Brain microvascular endothelial cell (primary cell): ENCODE measurements around the gene HLA-DRB1.

ENCODE experiments used
- DNase-seq: peaks from one replicate; pipeline ENCODE4 v3.0.0-alpha.2; 2020
- H3K27ac ChIP-seq: fragments of 250-450 bp; sonication (Bioruptor Pico); 2 replicates; pipeline ENCODE4 v1.5.1; 2020; ENCODE audit warnings: mild to moderate bottlenecking, moderate library complexity
- H3K27me3 ChIP-seq: fragments of 250-450 bp; sonication (Bioruptor Pico); replicated peaks from 2 replicates; pipeline ENCODE4 v1.5.1; 2020; ENCODE audit warnings: mild to moderate bottlenecking
- H3K36me3 ChIP-seq: fragments of 250-450 bp; sonication (Bioruptor Pico); replicated peaks from 2 replicates; pipeline ENCODE4 v1.5.1; 2020; ENCODE audit warnings: mild to moderate bottlenecking
- H3K4me3 ChIP-seq: 2 replicates; pipeline ENCODE4 v1.5.1; 2011; ENCODE audit warnings: low read depth, mild to moderate bottlenecking, control low read depth, low read length, moderate library complexity
- in situ Hi-C: cut with HindIII; loops from 2 replicates; pipeline ENCODE4 v1.10.0; 2017; ENCODE audit warnings: low sequenced_read_pairs, low pct_ligation_motif_present
- TF ChIP-seq, protein P1 (sequence below): IDR thresholded peaks from 2 replicates; pipeline ENCODE4 v1.5.1; 2011; ENCODE audit warnings: low read depth, mild to moderate bottlenecking, moderate library complexity, low read length, control low read depth, inconsistent platforms; ENCODE audit errors: missing control alignments

The HLA-DRB1 gene

GRCh38 chr6:32627831-32628230 is 38.2 kb upstream of the HLA-DRB1 start:
- H3K27ac ChIP-seq = no peak overlapping the region
- in situ Hi-C loops = no loop called here
- peak; percentile 21 for DNase-seq

DNA sequence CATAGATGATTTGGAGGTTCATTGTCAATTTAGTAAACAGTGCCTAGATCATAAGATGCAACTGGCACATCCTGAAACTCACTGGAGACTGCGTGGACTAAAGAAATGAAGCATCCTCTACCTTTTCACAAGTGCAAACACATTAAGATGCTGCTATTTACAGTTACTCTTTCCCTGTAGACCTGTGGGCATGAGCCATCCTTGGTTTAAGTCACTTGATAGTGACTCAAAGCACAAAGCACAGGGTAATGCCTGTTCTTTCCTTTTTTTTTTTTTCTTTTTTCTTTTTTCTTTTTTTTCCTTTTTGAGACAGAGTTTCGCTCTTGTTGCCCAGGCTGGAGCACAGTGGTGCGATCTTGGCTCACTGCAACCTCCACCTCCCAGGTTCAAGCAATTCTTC is 37.6 kb upstream of the HLA-DRB1 start:
- Histone ChIP-seq H3K4me3 (no peak overlapping the region), H3K27me3 (no peaks in the 10 kb centered on the region), H3K27ac (no peak overlapping the region), H3K36me3 (no peaks in the 10 kb centered on the region)
- no peak for DNase-seq
- TF ChIP-seq, protein P1, sequence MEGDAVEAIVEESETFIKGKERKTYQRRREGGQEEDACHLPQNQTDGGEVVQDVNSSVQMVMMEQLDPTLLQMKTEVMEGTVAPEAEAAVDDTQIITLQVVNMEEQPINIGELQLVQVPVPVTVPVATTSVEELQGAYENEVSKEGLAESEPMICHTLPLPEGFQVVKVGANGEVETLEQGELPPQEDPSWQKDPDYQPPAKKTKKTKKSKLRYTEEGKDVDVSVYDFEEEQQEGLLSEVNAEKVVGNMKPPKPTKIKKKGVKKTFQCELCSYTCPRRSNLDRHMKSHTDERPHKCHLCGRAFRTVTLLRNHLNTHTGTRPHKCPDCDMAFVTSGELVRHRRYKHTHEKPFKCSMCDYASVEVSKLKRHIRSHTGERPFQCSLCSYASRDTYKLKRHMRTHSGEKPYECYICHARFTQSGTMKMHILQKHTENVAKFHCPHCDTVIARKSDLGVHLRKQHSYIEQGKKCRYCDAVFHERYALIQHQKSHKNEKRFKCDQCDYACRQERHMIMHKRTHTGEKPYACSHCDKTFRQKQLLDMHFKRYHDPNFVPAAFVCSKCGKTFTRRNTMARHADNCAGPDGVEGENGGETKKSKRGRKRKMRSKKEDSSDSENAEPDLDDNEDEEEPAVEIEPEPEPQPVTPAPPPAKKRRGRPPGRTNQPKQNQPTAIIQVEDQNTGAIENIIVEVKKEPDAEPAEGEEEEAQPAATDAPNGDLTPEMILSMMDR = no peak
- in situ Hi-C loops = no loop called here

More at GRCh38 chr6:32627831-32628230, 38.2 kb upstream of the HLA-DRB1 start:
- Histone ChIP-seq H3K36me3 (no peaks in the 10 kb centered on the region), H3K27me3 (no peaks in the 10 kb centered on the region), H3K4me3 (no peak overlapping the region)
- TF ChIP-seq, protein P1 = no peak

GRCh38 chr6:32625137-32625536 is 35.5 kb upstream of the HLA-DRB1 start:
- TF ChIP-seq, protein P1 = no peak
- Histone ChIP-seq H3K4me3 (no peak overlapping the region), H3K36me3 (no peaks in the 10 kb centered on the region), H3K27me3 (no peaks in the 10 kb centered on the region), H3K27ac (no peak overlapping the region)
- no peak for DNase-seq
- in situ Hi-C loops = no loop called here

DNA sequence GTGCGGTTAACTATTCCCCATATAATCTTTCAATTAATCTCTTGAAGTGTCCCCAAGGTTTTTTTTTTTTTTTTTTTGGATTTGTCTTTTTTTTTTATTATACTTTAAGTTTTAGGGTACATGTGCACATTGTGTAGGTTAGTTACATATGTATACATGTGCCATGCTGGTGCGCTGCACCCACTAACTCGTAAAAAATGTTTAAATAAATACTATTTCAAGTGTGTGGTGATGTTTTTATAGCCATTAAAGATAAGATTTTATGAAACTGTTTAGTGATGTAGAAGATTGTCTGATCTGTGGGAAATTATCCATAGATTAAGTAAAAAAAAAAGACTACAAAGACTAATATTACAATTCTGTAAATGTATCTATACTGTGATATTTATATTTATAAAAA is 34.9 kb upstream of the HLA-DRB1 start:
- no peaks in the 10 kb centered on the region for H3K36me3 ChIP-seq
- no peak overlapping the region for H3K27ac ChIP-seq
- in situ Hi-C loops = no loop called here
- H3K27me3 ChIP-seq = no peaks in the 10 kb centered on the region
- no peak for DNase-seq
- TF ChIP-seq, protein P1 = no peak
- no peak overlapping the region for H3K4me3 ChIP-seq

- Histone ChIP-seq H3K36me3 (no peaks in the 10 kb centered on the region), H3K27me3 (no peaks in the 10 kb centered on the region), H3K27ac (no peak overlapping the region), H3K4me3 (no peak overlapping the region)
- in situ Hi-C loops = no loop called here
- no peak for DNase-seq
- TF ChIP-seq, protein P1 = no peak
Measured at GRCh38 chr6:32623693-32624092, 34.0 kb upstream of the HLA-DRB1 start.
